Superior temporal gyrus (tissue), 1 donor: Measurements from ENCODE around the gene TSPAN11.
"Not testable (repeated sequence)": the region's sequence is repeated elsewhere in the genome, so short reads cannot be mapped to it uniquely, and the experiment has no call there.

Experiments
- DNase-seq: peaks from one replicate; pipeline ENCODE4 v3.0.0-alpha.2; 2016; ENCODE audit errors: extremely low spot score

The TSPAN11 gene

GRCh38 chr12:30926243-30927221 is at the start of gene TSPAN11:
Gene TSPAN11 (plus strand): TSS chr12:30926748. CDS start chr12:30953992, 27,244 bp downstream.
- no peak for DNase-seq

GRCh38 chr12:30877105-30877875 is 49.3 kb upstream of the TSPAN11 start:
- DNase-seq = no peak

GRCh38 chr12:30878024-30878423 is 48.5 kb upstream of the TSPAN11 start:
- no peak for DNase-seq

GRCh38 chr12:30880061-30880460 is 46.5 kb upstream of the TSPAN11 start:
- DNase-seq = no peak

- DNase-seq = no peak
These were observed 45.7 kb upstream of the TSPAN11 start for GRCh38 chr12:30880813-30881212.

- DNase-seq = peak; percentile 21
These were observed 43.8 kb upstream of the TSPAN11 start for GRCh38 chr12:30882706-30883105.

GRCh38 chr12:30884799-30885198 is 41.7 kb upstream of the TSPAN11 start:
- no peak for DNase-seq

GRCh38 chr12:30885321-30885720 is 41.2 kb upstream of the TSPAN11 start:
- no peak for DNase-seq

- DNase-seq = no peak
These were observed 39.3 kb upstream of the TSPAN11 start for GRCh38 chr12:30887226-30887625.

GRCh38 chr12:30888241-30888640 is 38.3 kb upstream of the TSPAN11 start:
- DNase-seq = no peak

- DNase-seq = not testable (repeated sequence)
These were observed 32.0 kb upstream of the TSPAN11 start for GRCh38 chr12:30894531-30894930.

- DNase-seq = no peak
These were observed 30.1 kb upstream of the TSPAN11 start for GRCh38 chr12:30896461-30896860.

- no peak for DNase-seq
These were observed 27.7 kb upstream of the TSPAN11 start for GRCh38 chr12:30898846-30899245.

- no peak for DNase-seq
These were observed 26.2 kb upstream of the TSPAN11 start for GRCh38 chr12:30900351-30900750.

GRCh38 chr12:30902001-30902400 is 24.5 kb upstream of the TSPAN11 start:
- DNase-seq = no peak

- no peak for DNase-seq
These were observed 24.0 kb upstream of the TSPAN11 start for GRCh38 chr12:30902596-30902995.

GRCh38 chr12:30905463-30906009 is 21.0 kb upstream of the TSPAN11 start:
- DNase-seq = no peak

- DNase-seq = no peak
These were observed 18.3 kb upstream of the TSPAN11 start for GRCh38 chr12:30908076-30908721.

- no peak for DNase-seq
These were observed 17.7 kb upstream of the TSPAN11 start for GRCh38 chr12:30908722-30909348.

GRCh38 chr12:30909349-30910037 is 17.1 kb upstream of the TSPAN11 start:
- no peak for DNase-seq

GRCh38 chr12:30910038-30910350 is 16.6 kb upstream of the TSPAN11 start:
- DNase-seq = no peak
